Right ventricle myocardium inferior (tissue), 1 donor: ENCODE measurements around the gene ALDH1L2. TPM values are rescaled to one million over a fixed set of nuclear protein-coding genes. Genes with fewer than 3 reads are reported as not detected.

Source experiments
- ATAC-seq: fragments of 200-7000 bp; cut with Tn5 transposase; one replicate; pipeline ENCODE4 v1.9.1; 2020; ENCODE audit warnings: mild to moderate bottlenecking, moderate library complexity
- DNase-seq: peaks from one replicate; pipeline ENCODE4 v3.0.0; 2021; ENCODE audit errors: missing footprints
- intact Hi-C: fragments of 100-400 bp; cut with DNase I; formaldehyde crosslinking; loops from one replicate; pipeline ENCODE4 v1.11.0; 2022
- total RNA-seq: library from RNA; stranded (reverse); fragmentation: NEBNext Ultra II Directional; extraction: Animal tissue kit (Norgen Biotek cat#: 25700); gene quantifications from one replicate; pipeline ENCODE4 v1.2.1, GENCODE V29; 2021
- donor health status: DM: no; HTN: yes; CAD: no; lungs with severe emphysema.

ALDH1L2 gene
- total RNA-seq, 1 donor from 2014 or later = 2.7 TPM

DNA sequence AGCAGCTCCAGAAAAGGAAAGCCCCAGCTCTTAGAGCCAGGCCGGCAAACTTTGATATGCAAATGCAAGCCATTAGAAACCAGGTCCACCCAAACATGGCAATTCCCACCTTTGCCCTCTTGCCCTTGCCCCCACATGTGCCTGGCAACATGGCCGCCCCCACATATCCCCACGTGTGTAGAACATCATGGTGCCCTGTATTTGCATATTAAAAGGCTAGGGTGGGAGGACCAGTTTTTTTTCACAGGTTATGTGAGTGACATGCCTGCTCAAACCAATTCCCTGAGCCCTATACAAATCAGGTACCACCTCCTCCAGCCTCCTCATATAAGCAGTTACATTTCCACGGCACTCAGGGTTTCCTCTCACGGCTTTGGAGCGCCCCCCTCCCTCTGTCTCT lies 6.1 kb upstream of the ALDH1L2 start:
- DNase-seq = no peak
- intact Hi-C loops = no loop called here
- ATAC-seq = no peak

GRCh38 chr12:105089817-105090216 lies 5.6 kb upstream of the ALDH1L2 start:
- no peak for DNase-seq
- intact Hi-C loops = no loop called here
- no peak for ATAC-seq

GRCh38 chr12:105085501-105085900 lies 1.2 kb upstream of the ALDH1L2 start:
- intact Hi-C loops = no loop called here
- no peak for DNase-seq
- ATAC-seq = no peak

DNA sequence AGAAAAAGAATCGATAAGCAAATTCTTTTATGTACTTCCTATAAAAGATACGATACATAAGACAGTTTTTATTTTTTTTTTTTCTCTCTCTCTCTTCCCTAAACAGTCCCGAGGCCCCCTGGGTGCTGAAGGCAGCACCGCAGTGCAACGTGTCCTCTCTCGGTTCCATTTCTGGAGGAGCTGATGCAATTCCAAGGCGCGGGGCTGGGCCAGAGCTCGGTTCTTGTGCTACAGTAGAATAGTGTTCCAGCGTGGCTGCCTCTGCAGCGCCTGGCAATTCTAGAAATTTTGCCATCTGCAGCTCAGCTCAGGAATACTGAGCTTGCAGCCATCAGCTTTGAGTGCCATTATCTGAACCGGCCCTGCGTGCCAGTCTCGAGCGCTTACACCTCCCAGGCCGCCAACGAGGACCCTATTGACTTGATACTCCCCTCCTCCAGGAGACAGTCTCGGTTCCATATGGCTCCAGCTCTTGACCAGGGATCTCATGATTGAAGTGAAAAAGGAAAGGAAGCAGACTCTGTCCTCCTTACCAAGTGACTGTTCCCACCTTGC lies 630 bp downstream of the ALDH1L2 start:
- ATAC-seq (peak; percentile 79), DNase-seq (peak; percentile 84)
- intact Hi-C loops = no loop called here

DNA sequence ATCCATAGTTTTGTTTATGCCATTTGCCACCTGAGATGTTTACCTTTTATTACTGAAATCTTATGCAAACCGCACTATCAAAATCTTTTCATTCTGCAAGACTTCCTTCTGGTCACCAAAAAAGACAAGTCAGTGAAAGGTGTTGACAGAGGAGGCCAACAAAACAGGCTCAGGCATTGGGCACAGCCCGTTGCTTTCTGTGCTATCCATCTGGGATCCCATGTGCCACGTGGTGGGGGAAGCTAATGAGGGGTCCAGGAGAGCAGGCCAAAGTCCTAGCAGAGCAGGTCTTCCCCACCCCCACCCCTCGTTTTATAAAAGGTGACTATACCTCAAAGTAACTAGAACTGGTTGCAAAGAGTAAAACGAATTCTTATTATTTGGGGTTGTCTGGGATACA lies 1.2 kb downstream of the ALDH1L2 start:
- ATAC-seq (no peak), DNase-seq (no peak)
- intact Hi-C loops = no loop called here

- intact Hi-C loops = no loop called here
- DNase-seq = no peak
- no peak for ATAC-seq
These were observed 5.3 kb downstream of the ALDH1L2 start for GRCh38 chr12:105078712-105079570.

DNA sequence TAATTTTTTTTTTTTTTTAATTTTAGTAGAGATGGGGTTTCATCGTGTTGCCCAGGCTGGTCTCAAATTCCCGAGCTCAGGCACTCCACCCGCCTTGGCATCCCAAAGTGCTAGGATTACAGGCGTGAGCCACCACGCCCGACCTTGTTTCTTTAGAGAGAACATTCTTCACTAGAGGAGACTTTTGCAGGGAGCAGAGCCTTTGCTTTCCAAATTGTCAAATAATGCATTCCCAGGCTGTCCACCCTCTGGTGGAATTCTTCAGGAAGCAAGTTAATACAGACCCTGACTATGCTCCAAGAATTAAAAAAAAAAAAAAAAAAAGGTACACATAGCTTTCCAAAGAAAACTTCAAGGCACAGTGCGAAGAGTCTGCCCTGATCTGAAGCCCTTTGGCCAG lies 6.8 kb downstream of the ALDH1L2 start:
- intact Hi-C loops = no loop called here
- DNase-seq (no peak), ATAC-seq (no peak)

DNA sequence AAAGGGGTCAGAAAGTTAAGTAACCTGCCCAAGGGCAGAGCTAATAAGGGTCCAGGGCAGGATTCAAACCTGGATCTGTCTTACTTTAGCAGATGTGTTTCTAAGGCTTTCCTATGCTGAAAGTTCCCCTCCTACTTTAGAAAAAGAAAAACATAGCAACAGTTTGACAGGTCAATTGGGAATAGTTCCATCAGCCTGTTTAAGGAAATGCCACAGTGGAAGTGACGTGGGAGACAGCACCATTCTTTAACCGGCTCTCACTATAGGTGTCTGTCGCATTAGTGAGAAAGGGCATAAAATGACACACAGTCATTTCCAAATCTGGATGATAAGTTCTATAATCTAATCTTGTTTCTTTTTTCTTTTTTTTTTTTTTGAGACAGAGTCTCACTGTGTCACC lies 7.3 kb downstream of the ALDH1L2 start:
- ATAC-seq (no peak), DNase-seq (no peak)
- intact Hi-C loops = no loop called here

DNA sequence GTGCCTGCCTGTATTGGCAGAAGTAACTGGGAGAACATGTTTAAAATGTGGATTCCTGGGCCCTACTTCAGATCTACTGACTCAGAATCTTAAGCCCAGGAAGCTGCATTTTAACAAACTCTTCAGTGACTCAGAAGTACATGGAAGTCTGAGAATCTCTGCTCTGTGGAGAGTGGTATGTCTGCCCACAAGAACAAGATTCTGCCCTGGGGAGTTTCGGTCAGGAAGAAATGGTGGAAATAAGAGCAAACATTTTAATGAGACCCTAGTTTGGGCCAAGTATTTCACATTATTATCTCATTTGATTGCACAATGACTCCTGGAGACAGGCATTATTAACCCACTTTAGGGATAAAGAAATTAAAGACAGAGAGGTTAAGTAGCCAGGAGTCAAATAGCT lies 8.2 kb downstream of the ALDH1L2 start:
- ATAC-seq = peak; percentile 69
- intact Hi-C loops = no loop called here

GRCh38 chr12:105072888-105073488 lies 11.3 kb downstream of the ALDH1L2 start:
- intact Hi-C loops = no loop called here
- DNase-seq = no peak
- no peak for ATAC-seq

More for the DNA sequence above, 8.2 kb downstream of the ALDH1L2 start:
- no peak for DNase-seq

DNA sequence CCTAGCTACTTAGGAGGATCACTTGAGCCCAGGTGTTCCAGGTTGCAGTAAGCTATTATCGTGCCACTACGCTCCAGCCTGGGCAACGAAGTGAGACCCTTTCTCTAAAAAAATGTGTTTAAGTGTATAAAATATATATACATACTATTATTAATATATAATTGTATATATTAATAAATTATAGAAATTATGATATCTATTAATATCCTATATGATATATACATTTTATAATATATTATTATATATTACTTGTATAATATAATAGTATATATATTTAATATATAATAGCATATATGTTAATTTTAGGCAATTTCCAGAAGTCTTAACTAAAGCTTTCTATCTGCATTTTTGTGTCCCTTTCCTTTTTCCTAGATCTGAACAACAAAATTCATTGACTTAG lies 12.3 kb downstream of the ALDH1L2 start:
- DNase-seq = no peak
- intact Hi-C loops = no loop called here
- no peak for ATAC-seq

- ATAC-seq (no peak), DNase-seq (no peak)
- intact Hi-C loops = no loop called here
These were observed 14.1 kb downstream of the ALDH1L2 start for GRCh38 chr12:105069936-105070702.

DNA sequence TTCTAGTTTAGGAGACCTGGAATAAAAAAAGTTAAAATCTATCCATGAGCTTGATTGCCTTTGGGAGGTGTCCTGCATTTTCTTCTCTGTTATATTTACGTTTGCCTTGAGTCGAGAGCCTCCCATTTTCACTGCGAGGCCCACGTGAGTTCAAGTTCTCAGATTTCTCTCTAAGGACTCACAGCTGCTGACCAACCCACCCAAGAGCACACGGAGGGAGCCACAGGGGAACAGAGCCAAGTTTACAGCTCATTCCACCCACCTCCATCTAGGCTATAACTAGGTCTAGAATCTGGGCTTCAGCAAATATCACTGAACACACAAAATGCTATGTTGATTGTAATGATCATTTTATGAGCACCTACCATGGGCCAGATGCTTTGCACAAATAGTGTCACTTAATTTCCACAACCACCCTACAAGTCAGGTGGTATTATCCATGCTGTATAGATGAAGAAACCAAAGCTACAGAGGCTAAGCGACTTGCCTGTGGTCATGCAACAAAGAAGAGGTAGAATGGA lies 16.7 kb downstream of the ALDH1L2 start:
- DNase-seq (no peak), ATAC-seq (no peak)
- intact Hi-C loops = no loop called here

GRCh38 chr12:105064564-105065178 lies 19.6 kb downstream of the ALDH1L2 start:
- no peak for DNase-seq
- intact Hi-C loops = no loop called here
- ATAC-seq = no peak

GRCh38 chr12:105060715-105061378 lies 23.4 kb downstream of the ALDH1L2 start:
- intact Hi-C loops = no loop called here
- ATAC-seq = no peak
- DNase-seq = no peak

DNA sequence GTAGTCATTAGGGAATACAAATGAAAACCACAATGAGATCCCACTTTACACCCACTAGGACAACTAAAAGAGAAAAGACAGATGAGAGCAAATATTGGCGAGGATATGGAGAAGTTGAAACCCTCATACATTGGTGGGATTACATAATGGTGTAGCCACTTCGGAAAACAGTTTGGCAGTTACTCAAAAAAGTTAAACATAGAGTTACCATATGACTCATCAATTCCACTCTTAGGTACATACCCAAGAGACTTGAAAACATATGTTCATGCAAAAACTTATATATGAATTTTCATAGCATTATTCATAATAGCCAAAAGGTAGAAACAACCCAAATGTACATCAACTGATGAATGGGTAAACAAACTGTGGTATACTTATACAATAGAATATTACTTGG lies 27.1 kb downstream of the ALDH1L2 start:
- DNase-seq (no peak), ATAC-seq (no peak)
- intact Hi-C loops = no loop called here

DNA sequence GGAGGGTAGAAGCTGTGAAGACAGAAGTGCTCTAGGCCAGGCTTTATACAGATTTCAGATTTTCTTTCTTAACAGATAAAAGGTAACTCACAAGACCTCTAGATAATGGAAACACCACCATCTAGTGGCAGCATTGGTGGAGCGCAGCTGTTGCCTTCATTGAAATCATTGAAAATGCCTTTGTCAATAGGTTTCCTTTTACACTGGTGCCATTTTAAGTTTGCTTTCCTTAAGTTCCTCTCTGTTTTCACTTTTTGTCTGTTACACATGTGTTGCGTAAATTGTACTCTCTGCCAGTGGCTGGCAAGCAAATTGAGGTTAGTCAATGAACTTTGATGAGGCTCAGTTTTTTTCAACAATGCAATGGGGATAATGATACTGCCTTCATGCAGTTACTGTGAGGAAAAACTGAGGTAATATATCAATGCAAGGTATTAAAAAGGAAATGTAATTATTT lies 31.1 kb downstream of the ALDH1L2 start:
- intact Hi-C loops = loop anchor here (5.0 kb wide), 1 partner anchor 671 kb away; no protein-coding TSS in a partner anchor
- peak; percentile 59 for ATAC-seq
- DNase-seq = peak; percentile 77

GRCh38 chr12:105051981-105052380 lies 32.3 kb downstream of the ALDH1L2 start:
- intact Hi-C loops = loop anchor here (5.0 kb wide), 1 partner anchor 670 kb away; no protein-coding TSS in a partner anchor
- no peak for ATAC-seq
- no peak for DNase-seq
